IPS-15b (cell line): ENCODE results near the gene KDELR1.
"Not testable (repeated sequence)": the region's sequence is repeated elsewhere in the genome, so short reads cannot be mapped to it uniquely, and the experiment has no call there.

Experiments
- H3K27me3 ChIP-seq: one replicate; pipeline ENCODE4 v1.6.1; 2013; ENCODE audit warnings: low read length; ENCODE audit not compliant: control insufficient read depth, insufficient read depth
- H3K36me3 ChIP-seq: one replicate; pipeline ENCODE4 v1.6.1; 2013; ENCODE audit warnings: low read length; ENCODE audit not compliant: control insufficient read depth, insufficient read depth
- H3K4me1 ChIP-seq: one replicate; pipeline ENCODE4 v1.6.1; 2013; ENCODE audit warnings: mild to moderate bottlenecking, low read length; ENCODE audit not compliant: control insufficient read depth, insufficient read depth
- H3K4me3 ChIP-seq: one replicate; pipeline ENCODE4 v1.5.1; 2013; ENCODE audit warnings: low read depth, low read length
- H3K9ac ChIP-seq: one replicate; pipeline ENCODE4 v1.6.1; 2013; ENCODE audit warnings: low read depth, mild to moderate bottlenecking, low read length
- H3K9me3 ChIP-seq: one replicate; pipeline ENCODE4 v1.6.1; 2013; ENCODE audit warnings: mild to moderate bottlenecking, low read length; ENCODE audit not compliant: control insufficient read depth, insufficient read depth

Gene KDELR1

GRCh38 chr19:48382286-48382685, 9.1 kb downstream of the KDELR1 start:
- Histone ChIP-seq H3K4me1 (no peaks in the 10 kb centered on the region), H3K4me3 (no peak overlapping the region), H3K9me3 (no peaks in the 10 kb centered on the region), H3K27me3 (no peaks in the 10 kb centered on the region), H3K9ac (no peak overlapping the region), H3K36me3 (peaks cover 27% of the 10 kb centered on the region)

GRCh38 chr19:48381178-48381950, 10.0 kb downstream of the KDELR1 start:
- H3K27me3 ChIP-seq: no peaks in the 10 kb centered on the region
- no peak overlapping the region for H3K9ac ChIP-seq
- no peak overlapping the region for H3K4me3 ChIP-seq
- H3K4me1 ChIP-seq: no peaks in the 10 kb centered on the region
- H3K36me3 ChIP-seq: peaks cover 23% of the 10 kb centered on the region
- no peaks in the 10 kb centered on the region for H3K9me3 ChIP-seq

- no peaks in the 10 kb centered on the region for H3K4me1 ChIP-seq
- no peak overlapping the region for H3K9ac ChIP-seq
- H3K4me3 ChIP-seq: no peak overlapping the region
- no peaks in the 10 kb centered on the region for H3K9me3 ChIP-seq
- no peaks in the 10 kb centered on the region for H3K27me3 ChIP-seq
- peaks cover 8% of the 10 kb centered on the region for H3K36me3 ChIP-seq
Observed at GRCh38 chr19:48379058-48379457, 12.3 kb downstream of the KDELR1 start.

- Histone ChIP-seq H3K9me3 (no peaks in the 10 kb centered on the region), H3K27me3 (no peaks in the 10 kb centered on the region), H3K4me1 (no peaks in the 10 kb centered on the region), H3K9ac (no peak overlapping the region), H3K4me3 (no peak overlapping the region), H3K36me3 (peaks cover under 1% of the 10 kb centered on the region)
Observed at GRCh38 chr19:48378194-48378570, 13.2 kb downstream of the KDELR1 start.

- Histone ChIP-seq H3K36me3 (no peaks in the 10 kb centered on the region), H3K4me3 (no peak overlapping the region), H3K9me3 (no peaks in the 10 kb centered on the region), H3K27me3 (no peaks in the 10 kb centered on the region), H3K4me1 (no peaks in the 10 kb centered on the region), H3K9ac (no peak overlapping the region)
Observed at GRCh38 chr19:48373567-48373966, 17.8 kb downstream of the KDELR1 start.

- Histone ChIP-seq H3K9me3 (no peaks in the 10 kb centered on the region), H3K4me1 (no peaks in the 10 kb centered on the region), H3K9ac (no peak overlapping the region), H3K36me3 (no peaks in the 10 kb centered on the region), H3K4me3 (no peak overlapping the region), H3K27me3 (no peaks in the 10 kb centered on the region)
Observed at GRCh38 chr19:48372904-48373303, 18.4 kb downstream of the KDELR1 start.

GRCh38 chr19:48371771-48372170, 19.6 kb downstream of the KDELR1 start:
- not testable (repeated sequence) for H3K4me3 ChIP-seq, H3K27me3 ChIP-seq, H3K9ac ChIP-seq, H3K4me1 ChIP-seq, H3K36me3 ChIP-seq, H3K9me3 ChIP-seq

- Histone ChIP-seq H3K27me3 (no peaks in the 10 kb centered on the region), H3K36me3 (no peaks in the 10 kb centered on the region), H3K9me3 (no peaks in the 10 kb centered on the region), H3K9ac (no peak overlapping the region), H3K4me3 (no peak overlapping the region), H3K4me1 (no peaks in the 10 kb centered on the region)
Observed at GRCh38 chr19:48371367-48371766, 20.0 kb downstream of the KDELR1 start.

GRCh38 chr19:48370955-48371354, 20.4 kb downstream of the KDELR1 start:
- no peaks in the 10 kb centered on the region for H3K9me3 ChIP-seq
- H3K4me3 ChIP-seq: no peak overlapping the region
- no peak overlapping the region for H3K9ac ChIP-seq
- no peaks in the 10 kb centered on the region for H3K4me1 ChIP-seq
- H3K27me3 ChIP-seq: no peaks in the 10 kb centered on the region
- H3K36me3 ChIP-seq: no peaks in the 10 kb centered on the region

- Histone ChIP-seq H3K4me1 (peaks cover 3% of the 10 kb centered on the region), H3K27me3 (no peaks in the 10 kb centered on the region), H3K9ac (no peak overlapping the region), H3K36me3 (no peaks in the 10 kb centered on the region), H3K9me3 (no peaks in the 10 kb centered on the region), H3K4me3 (no peak overlapping the region)
Observed at GRCh38 chr19:48368936-48369335, 22.4 kb downstream of the KDELR1 start.

- Histone ChIP-seq H3K36me3 (no peaks in the 10 kb centered on the region), H3K4me1 (peaks cover 3% of the 10 kb centered on the region), H3K27me3 (no peaks in the 10 kb centered on the region), H3K4me3 (no peak overlapping the region), H3K9me3 (no peaks in the 10 kb centered on the region), H3K9ac (no peak overlapping the region)
Observed at GRCh38 chr19:48367855-48368254, 23.5 kb downstream of the KDELR1 start.

GRCh38 chr19:48365602-48366001, 25.7 kb downstream of the KDELR1 start:
- Histone ChIP-seq H3K27me3 (no peaks in the 10 kb centered on the region), H3K9ac (no peak overlapping the region), H3K4me1 (peaks cover 3% of the 10 kb centered on the region), H3K36me3 (no peaks in the 10 kb centered on the region), H3K9me3 (no peaks in the 10 kb centered on the region), H3K4me3 (no peak overlapping the region)
